Measurements from ENCODE around the gene RPL26.
"Not testable (repeated sequence)": the region's sequence is repeated elsewhere in the genome, so short reads cannot be mapped to it uniquely, and the experiment has no call there.

Gene RPL26

DNA sequence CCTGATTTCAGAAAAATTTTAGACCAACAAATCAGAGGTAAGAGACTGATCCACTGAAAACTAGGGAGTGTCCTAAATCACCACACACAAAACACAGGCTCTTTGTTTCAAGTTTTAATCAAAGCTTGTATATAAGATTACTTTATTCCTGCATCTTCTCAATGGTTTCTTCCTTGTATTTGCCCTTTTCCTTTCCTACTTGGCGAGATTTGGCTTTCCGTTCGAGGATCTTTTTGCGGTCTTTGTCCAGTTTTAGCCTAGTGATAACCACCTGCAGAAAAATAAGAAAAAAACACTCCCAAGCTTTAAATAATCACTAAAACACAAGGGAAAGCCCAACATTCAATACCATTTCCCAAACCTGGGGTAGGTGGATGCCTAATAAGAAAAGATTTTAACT lies 5.6 kb downstream of the RPL26 start:
- DNase-seq (ENCODE audit: low read depth): no peak
- TF ChIP-seq, protein P1, sequence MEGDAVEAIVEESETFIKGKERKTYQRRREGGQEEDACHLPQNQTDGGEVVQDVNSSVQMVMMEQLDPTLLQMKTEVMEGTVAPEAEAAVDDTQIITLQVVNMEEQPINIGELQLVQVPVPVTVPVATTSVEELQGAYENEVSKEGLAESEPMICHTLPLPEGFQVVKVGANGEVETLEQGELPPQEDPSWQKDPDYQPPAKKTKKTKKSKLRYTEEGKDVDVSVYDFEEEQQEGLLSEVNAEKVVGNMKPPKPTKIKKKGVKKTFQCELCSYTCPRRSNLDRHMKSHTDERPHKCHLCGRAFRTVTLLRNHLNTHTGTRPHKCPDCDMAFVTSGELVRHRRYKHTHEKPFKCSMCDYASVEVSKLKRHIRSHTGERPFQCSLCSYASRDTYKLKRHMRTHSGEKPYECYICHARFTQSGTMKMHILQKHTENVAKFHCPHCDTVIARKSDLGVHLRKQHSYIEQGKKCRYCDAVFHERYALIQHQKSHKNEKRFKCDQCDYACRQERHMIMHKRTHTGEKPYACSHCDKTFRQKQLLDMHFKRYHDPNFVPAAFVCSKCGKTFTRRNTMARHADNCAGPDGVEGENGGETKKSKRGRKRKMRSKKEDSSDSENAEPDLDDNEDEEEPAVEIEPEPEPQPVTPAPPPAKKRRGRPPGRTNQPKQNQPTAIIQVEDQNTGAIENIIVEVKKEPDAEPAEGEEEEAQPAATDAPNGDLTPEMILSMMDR (IDR thresholded peaks at IDR 0.05; ENCODE audit: control insufficient read depth, insufficient read depth, low read depth, low read length, missing control alignments): no peak
- H3K4me3 ChIP-seq (ENCODE audit: control insufficient read depth, low read depth, low read length): no peak overlapping the region

DNA sequence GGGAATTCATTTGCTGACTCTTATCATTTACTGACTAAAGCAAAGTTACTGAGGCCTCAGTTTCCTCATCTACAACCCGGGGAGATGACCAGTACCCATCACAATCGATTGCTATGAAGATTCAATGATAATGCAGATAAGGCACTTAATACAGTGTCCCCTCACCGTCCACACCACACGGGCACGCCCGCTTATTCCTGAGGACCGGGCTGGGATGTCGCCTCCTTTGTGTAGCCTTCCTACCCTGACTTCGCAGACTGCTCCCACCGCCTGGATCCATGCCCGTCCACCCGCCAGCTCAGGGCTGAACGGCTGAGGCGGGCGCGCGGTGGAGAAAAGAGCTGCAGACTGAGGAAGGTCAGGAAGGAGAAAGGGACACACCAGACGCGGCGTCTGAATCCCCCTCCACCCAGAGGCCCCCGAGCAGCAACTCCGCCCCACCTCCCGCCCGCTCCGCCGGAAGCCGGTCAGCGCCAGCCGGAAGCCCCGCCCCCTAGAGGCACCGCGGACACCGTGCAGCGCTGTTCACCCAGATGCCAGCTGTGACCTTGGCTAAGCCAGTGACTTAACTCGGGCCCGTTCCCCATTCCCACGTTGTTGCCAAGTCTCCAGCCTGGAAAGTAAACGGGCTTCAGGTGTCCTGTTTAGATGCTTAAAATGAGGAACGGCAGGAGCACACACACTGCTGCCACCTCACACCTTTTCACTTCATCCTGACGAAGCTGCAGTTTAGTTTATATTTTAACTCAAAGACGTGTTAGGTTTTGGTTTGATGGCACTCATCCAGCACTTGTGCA lies 6.5 kb downstream of the RPL26 start, which contains the start of gene KRABD2:
KRABD2 (minus strand) TSS at position 434 of the 797 bp plus-strand sequence.
- peak within 1 kb of the TSS; percentile 60 for H3K4me3 ChIP-seq (ENCODE audit: control insufficient read depth, low read depth, low read length)
- DNase-seq (ENCODE audit: low read depth): no peak
- TF ChIP-seq, protein P1 (IDR thresholded peaks at IDR 0.05; ENCODE audit: control insufficient read depth, insufficient read depth, low read depth, low read length, missing control alignments): peak; percentile 67

DNA sequence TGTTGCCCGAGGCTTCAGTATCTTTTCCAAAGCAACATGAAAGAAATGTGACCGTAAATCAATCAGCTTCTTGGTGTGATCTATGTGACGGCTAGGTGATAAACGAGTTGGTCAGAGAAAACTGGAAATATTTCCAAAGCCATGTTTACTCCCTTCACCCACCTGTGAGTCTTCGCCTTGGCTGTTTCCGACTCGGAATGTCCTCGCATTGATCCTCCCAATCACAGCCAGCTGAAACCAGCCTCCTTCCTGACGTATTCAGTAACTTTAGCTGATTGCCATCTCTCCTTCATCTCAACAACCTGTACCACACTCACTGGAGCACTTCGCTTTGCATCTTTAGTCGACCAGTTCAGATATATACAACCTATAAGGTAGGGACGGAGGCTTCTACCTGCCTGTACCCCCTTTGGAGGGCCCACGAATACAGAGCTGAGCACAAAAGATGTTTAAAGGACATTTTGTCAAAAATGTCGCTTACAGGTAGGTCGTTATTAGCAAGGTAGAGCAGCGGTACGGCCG lies 7.2 kb downstream of the RPL26 start:
- no peak for DNase-seq (ENCODE audit: low read depth)
- TF ChIP-seq, protein P1 (IDR thresholded peaks at IDR 0.05; ENCODE audit: control insufficient read depth, insufficient read depth, low read depth, low read length, missing control alignments): no peak
- H3K4me3 ChIP-seq (ENCODE audit: control insufficient read depth, low read depth, low read length): peak overlapping the region; percentile 60

GRCh38 chr17:8373856-8374255 lies 9.1 kb downstream of the RPL26 start:
- not testable (repeated sequence) for DNase-seq (ENCODE audit: low read depth); H3K4me3 ChIP-seq (ENCODE audit: control insufficient read depth, low read depth, low read length)

DNA sequence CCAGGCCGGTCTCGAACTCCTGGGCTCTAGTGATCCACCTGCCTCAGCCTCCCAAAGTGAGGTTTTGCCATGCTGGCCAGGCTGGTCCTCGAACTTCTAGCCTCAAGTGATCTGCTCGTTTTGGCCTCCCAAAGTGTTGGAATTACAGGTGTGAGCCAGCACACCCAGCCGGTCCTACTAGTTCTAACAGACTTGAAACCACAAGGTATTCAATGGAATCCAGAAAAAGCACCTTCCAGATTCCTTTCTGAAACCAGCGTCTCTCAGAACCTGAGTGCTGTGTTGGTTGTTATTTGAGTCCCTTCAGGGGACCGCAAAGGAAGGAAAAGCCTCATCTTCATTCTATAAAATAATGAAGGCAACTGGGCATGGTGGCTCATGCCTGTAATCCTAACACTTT lies 10.6 kb downstream of the RPL26 start:
- H3K4me3 ChIP-seq (ENCODE audit: control insufficient read depth, low read depth, low read length): no peak overlapping the region
- no peak for DNase-seq (ENCODE audit: low read depth)
- TF ChIP-seq, protein P1 (IDR thresholded peaks at IDR 0.05; ENCODE audit: control insufficient read depth, insufficient read depth, low read depth, low read length, missing control alignments): no peak

DNA sequence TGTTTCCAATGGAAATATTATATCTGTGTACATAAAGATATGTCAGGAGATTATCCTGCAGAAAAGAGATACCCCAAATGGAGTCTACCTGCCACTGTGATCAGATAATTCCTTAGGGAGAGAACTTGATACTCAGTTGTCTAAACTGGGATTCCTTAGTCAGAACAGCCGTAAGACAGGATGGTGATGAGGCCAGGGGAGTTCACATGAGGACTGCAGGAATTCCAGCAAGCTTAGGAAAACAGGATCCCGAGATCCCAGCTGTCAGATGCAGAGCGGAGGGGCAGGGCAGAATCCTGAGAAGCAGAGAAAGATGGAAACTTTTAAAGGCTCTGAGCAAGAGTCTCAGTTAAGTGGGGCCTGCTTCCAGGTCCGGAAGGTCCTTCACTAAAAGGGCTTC lies 11.2 kb downstream of the RPL26 start:
- DNase-seq (ENCODE audit: low read depth): no peak
- TF ChIP-seq, protein P1 (IDR thresholded peaks at IDR 0.05; ENCODE audit: control insufficient read depth, insufficient read depth, low read depth, low read length, missing control alignments): no peak
- H3K4me3 ChIP-seq (ENCODE audit: control insufficient read depth, low read depth, low read length): no peak overlapping the region

GRCh38 chr17:8369944-8370343 lies 13.0 kb downstream of the RPL26 start:
- DNase-seq (ENCODE audit: low read depth): no peak
- H3K4me3 ChIP-seq (ENCODE audit: control insufficient read depth, low read depth, low read length): no peak overlapping the region
- TF ChIP-seq, protein P1 (IDR thresholded peaks at IDR 0.05; ENCODE audit: control insufficient read depth, insufficient read depth, low read depth, low read length, missing control alignments): no peak
